Activated T-cell treated with anti-CD3 and anti-CD28 coated beads, Interleukin-2, amount 50 U/mL, for 24 hours (primary cell): ENCODE results near the gene CDKAL1.
"Not testable (repeated sequence)": the region's sequence is repeated elsewhere in the genome, so short reads cannot be mapped to it uniquely, and the experiment has no call there.

Source experiments
- DNase-seq: peaks from one replicate; pipeline ENCODE4 v3.0.0-alpha.2; 2020
- H3K27ac Mint-ChIP-seq: 2 replicates; pipeline ENCODE4 v1.8.0; 2020; ENCODE audit warnings: mild to moderate bottlenecking, mixed read lengths
- H3K27me3 Mint-ChIP-seq: 2 replicates; pipeline ENCODE4 v1.8.0; 2020; ENCODE audit warnings: mixed read lengths
- H3K36me3 Mint-ChIP-seq: 2 replicates; pipeline ENCODE4 v1.8.0; 2020; ENCODE audit warnings: low read depth, mixed read lengths
- H3K4me1 Mint-ChIP-seq: 2 replicates; pipeline ENCODE4 v1.8.0; 2020; ENCODE audit warnings: low read depth, mixed read lengths
- H3K4me3 Mint-ChIP-seq: 2 replicates; pipeline ENCODE4 v1.8.0; 2020; ENCODE audit warnings: mild to moderate bottlenecking, moderate library complexity, mixed read lengths
- H3K9me3 Mint-ChIP-seq: 2 replicates; pipeline ENCODE4 v1.8.0; 2020; ENCODE audit warnings: mixed read lengths

Gene CDKAL1

DNA sequence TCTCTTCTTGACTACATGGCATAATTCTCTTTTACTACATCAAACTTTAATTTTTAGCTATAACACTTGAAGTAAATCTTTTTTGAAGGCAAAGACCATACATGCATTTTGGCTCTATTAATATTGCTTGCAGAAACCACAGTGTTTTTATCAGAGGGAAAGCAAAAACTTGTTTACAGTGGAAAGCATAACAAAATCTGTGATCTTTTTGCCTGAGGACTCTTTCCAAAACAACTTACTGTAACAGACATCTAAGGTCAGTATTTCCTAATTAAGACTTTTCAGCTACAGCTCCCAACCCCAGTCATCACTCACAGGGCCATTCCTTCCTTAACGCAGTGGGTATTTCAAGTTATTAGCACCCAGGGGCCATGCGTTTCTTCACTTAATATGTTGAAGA is 274.7 kb downstream of the CDKAL1 start:
- Mint-ChIP-seq H3K9me3 (peaks cover 23% of the 10 kb centered on the region), H3K27ac (no peak overlapping the region), H3K4me1 (peaks cover 12% of the 10 kb centered on the region), H3K27me3 (no peaks in the 10 kb centered on the region), H3K4me3 (no peak overlapping the region), H3K36me3 (peaks cover 62% of the 10 kb centered on the region)
- no peak for DNase-seq

DNA sequence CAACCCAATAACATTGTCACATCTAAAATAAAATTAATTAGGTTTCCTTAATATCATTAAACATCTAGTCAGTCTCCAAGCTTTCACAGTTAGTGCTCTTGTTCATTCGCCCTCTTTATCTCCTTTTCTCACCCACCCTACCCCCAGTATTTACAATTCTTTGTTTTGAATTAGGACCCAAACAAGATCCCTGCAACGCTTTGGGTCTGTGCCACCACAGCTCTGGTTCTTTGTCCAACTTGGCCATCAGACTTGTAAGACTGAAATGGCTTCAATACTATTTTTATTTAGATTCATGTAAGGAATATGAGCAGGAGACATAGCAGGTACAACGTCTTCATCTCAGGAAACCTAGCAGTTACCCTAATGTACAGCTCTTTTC is 276.5 kb downstream of the CDKAL1 start:
- H3K9me3 Mint-ChIP-seq = peaks cover 13% of the 10 kb centered on the region
- no peak overlapping the region for H3K27ac Mint-ChIP-seq
- H3K4me1 Mint-ChIP-seq = peaks cover 10% of the 10 kb centered on the region
- no peaks in the 10 kb centered on the region for H3K27me3 Mint-ChIP-seq
- H3K4me3 Mint-ChIP-seq = no peak overlapping the region
- DNase-seq = no peak
- peaks cover 60% of the 10 kb centered on the region for H3K36me3 Mint-ChIP-seq

DNA sequence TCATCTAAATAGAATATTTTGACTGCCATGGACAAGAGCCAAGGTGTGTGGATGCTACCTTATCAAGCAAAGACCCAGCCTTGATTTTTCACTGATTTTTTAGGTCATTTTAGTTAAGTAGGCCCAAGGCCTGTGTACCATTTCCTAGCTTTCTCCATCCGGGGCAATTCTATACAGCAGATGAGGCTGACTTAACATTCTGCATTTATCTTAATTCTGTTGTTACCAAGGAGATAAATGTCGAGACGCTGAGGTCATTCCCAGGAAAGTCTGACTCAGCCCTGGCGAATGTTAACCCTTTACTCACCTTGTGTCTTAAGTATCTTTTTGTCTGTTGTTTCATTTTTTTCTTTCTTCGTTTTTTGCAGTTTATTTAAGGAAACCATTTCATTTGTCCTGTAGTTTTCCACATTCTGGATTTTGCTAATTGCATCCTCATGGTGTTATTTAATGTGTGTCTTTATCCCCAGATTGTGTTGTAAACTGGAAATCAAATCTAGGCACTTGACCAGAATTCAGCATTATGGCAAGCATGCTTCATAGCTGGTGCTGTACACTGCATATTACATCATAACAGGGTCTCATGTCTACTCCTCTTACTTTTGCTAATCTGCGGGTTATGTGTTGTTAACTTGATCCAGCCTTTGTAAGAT is 277.0 kb downstream of the CDKAL1 start:
- Mint-ChIP-seq H3K9me3 (peaks cover 10% of the 10 kb centered on the region), H3K4me3 (no peak overlapping the region), H3K27me3 (no peaks in the 10 kb centered on the region), H3K36me3 (peaks cover 55% of the 10 kb centered on the region), H3K27ac (no peak overlapping the region), H3K4me1 (peaks cover 10% of the 10 kb centered on the region)
- no peak for DNase-seq

DNA sequence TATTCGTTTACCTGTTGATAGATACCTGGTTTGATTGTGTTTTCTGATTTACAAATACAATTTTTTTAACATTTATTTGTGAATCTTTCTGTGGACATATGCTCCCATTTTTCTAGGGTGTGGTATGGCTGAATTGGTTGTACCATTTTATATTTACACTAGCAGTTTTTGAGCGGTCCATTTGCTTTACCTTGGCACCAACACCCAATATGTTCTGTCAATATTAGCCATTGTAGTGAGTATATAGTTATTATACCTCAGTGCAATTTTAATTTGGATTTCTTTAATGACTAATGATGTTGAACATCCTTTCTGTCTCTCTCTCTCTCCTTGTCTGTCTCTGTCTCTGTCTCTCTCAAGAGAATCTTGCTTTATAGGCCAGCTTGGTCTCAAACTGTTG is 278.5 kb downstream of the CDKAL1 start:
- H3K9me3 Mint-ChIP-seq = peaks cover 6% of the 10 kb centered on the region
- no peak overlapping the region for H3K27ac Mint-ChIP-seq
- no peaks in the 10 kb centered on the region for H3K27me3 Mint-ChIP-seq
- H3K4me1 Mint-ChIP-seq = peaks cover 10% of the 10 kb centered on the region
- DNase-seq = no peak
- peaks cover 45% of the 10 kb centered on the region for H3K36me3 Mint-ChIP-seq
- H3K4me3 Mint-ChIP-seq = no peak overlapping the region

DNA sequence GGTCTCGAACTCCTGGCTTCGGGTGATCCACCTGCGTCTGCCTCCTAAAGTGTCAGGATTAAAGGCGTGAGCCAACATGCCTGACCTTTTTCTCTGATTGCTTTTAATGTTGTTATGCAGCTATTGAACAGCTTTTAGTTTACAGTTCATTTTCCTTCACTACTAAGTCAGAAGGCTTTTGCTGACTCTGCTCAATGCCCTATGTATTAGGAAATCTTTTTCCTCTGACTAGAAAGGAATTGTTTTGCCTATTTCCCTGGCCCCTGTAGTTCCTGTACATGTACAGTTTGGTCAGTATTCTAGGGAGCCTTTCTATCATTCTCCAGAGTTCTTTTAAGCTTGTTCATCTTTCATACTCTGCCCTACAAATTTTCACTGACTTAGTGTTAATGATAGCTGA is 280.2 kb downstream of the CDKAL1 start:
- peaks cover 39% of the 10 kb centered on the region for H3K36me3 Mint-ChIP-seq
- no peak overlapping the region for H3K27ac Mint-ChIP-seq
- no peak overlapping the region for H3K4me3 Mint-ChIP-seq
- H3K27me3 Mint-ChIP-seq = no peaks in the 10 kb centered on the region
- H3K4me1 Mint-ChIP-seq = peaks cover 10% of the 10 kb centered on the region
- peaks cover 6% of the 10 kb centered on the region for H3K9me3 Mint-ChIP-seq
- DNase-seq = no peak

DNA sequence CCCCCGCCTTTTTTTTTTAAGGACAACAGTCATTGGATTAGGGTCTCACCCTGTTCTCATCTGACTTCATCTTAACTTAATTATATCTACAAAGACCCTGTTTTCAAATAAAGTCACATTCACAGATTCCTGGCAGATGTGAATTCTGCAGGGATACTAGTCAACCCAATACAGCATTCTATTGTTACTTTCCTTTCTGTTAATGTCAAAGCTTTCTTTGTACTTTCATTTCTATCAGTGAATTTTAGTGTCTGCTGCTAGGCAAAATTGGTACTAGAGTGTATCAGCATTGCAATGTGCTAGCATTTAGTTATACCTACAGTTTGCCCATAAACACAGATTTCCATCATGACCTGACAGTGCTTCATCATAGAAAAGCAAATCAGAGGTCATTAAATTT is 281.9 kb downstream of the CDKAL1 start:
- no peak overlapping the region for H3K4me3 Mint-ChIP-seq
- H3K27me3 Mint-ChIP-seq = no peaks in the 10 kb centered on the region
- DNase-seq = no peak
- peaks cover 6% of the 10 kb centered on the region for H3K9me3 Mint-ChIP-seq
- H3K4me1 Mint-ChIP-seq = peaks cover 5% of the 10 kb centered on the region
- peaks cover 46% of the 10 kb centered on the region for H3K36me3 Mint-ChIP-seq
- no peak overlapping the region for H3K27ac Mint-ChIP-seq

DNA sequence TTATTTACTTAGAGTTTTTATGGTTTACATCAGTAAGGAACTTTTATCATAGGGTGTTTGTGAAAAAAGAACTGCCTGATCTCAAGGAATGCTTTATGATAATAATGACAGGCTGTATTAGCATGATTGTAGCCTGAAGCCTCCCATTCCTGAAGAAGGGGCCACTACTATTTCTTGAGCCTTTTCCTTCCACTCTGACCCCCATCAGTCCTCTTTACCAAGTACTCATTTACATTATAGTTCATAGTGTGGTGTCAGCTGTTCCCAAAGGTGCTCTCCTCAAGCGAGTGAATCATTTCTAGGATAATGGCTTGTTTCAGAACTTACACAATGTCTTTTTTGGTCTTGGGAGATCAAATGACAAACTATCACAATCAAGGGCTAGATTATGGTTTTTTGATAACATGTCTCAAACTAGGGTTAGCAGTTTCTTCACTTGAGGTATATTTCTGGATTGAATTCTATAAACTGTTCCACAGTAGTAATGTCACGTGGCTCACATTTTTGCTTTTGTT is 283.6 kb downstream of the CDKAL1 start:
- Mint-ChIP-seq H3K27ac (no peak overlapping the region), H3K9me3 (peaks cover 3% of the 10 kb centered on the region), H3K27me3 (no peaks in the 10 kb centered on the region), H3K4me1 (no peaks in the 10 kb centered on the region), H3K4me3 (no peak overlapping the region), H3K36me3 (peaks cover 49% of the 10 kb centered on the region)
- DNase-seq = no peak

DNA sequence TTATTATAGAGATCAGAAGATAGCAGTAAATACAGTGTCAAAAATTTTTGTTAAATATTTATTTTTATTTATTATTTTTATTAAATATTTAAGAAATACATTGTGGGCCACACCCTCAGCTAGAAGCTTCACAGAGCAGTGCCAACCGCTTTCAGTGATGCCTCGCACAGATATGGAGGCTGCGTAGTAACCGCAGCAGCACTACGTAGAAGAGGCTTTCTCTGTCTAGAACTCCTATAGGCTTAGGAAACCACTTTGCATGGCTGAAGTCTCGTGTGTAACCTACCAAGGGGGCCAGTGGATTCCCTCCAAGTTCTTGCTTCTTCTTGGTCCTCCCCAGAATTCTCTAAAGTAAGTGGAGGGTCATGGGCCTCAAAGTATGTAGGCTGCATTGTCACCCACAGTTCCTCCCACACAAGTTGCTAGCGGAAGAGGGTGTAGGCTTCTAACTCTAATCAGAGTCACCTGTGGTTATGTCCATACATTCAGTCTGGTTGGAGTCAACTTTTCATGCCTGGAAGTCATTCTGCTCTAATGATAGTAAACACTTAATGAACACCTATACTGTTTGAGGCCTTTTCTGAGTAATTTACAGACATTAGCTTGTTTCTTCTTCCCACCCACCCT is 285.6 kb downstream of the CDKAL1 start:
- no peak overlapping the region for H3K27ac Mint-ChIP-seq
- H3K9me3 Mint-ChIP-seq = peaks cover 3% of the 10 kb centered on the region
- no peaks in the 10 kb centered on the region for H3K27me3 Mint-ChIP-seq
- no peak overlapping the region for H3K4me3 Mint-ChIP-seq
- DNase-seq = no peak
- H3K4me1 Mint-ChIP-seq = no peaks in the 10 kb centered on the region
- peaks cover 55% of the 10 kb centered on the region for H3K36me3 Mint-ChIP-seq

DNA sequence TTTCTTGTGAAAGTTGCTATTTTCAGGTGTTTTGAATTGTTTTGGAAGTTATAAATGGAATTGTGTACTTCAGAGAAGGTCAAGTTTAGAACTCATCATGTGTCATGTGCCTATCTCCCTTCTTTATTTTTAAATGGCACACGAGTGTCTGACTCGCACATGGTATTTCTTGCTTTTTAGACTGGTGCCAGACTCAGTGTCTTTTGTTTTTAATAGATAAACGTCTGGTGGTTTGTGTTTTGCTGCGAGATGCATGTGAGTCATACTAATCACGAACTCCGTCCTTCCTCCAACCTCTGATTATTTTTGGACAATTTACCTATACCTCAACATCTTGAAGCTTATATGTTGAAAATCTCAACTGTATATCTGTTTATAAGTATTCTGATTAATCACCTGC is 292.1 kb downstream of the CDKAL1 start:
- no peak overlapping the region for H3K4me3 Mint-ChIP-seq

DNA sequence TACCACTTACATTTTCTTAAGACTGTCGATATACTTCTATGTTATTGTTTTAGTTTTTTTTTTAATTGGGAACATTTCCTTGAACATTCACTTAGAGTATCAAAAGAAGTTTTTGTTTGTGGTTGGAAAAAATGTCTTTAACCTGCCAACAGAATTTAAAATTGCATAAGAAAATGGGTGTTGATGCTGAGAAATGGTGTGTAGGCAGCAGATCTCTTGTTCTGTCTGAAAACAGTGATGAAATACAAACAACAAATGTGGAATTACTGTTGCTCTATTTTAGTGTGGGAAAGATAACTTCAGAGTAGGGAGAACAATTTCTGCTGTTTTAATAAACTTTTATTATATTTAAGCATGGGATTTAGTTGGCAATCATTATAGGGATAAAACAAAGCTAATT is 293.5 kb downstream of the CDKAL1 start:
- Mint-ChIP-seq H3K36me3 (peaks cover 42% of the 10 kb centered on the region), H3K4me3 (no peak overlapping the region), H3K9me3 (peaks cover 3% of the 10 kb centered on the region), H3K27me3 (no peaks in the 10 kb centered on the region), H3K27ac (no peak overlapping the region), H3K4me1 (peaks cover 15% of the 10 kb centered on the region)
- no peak for DNase-seq

More for the DNA sequence above, 292.1 kb downstream of the CDKAL1 start:
- no peaks in the 10 kb centered on the region for H3K27me3 Mint-ChIP-seq
- DNase-seq = no peak
- no peak overlapping the region for H3K27ac Mint-ChIP-seq
- peaks cover 47% of the 10 kb centered on the region for H3K36me3 Mint-ChIP-seq
- H3K9me3 Mint-ChIP-seq = peaks cover 3% of the 10 kb centered on the region
- H3K4me1 Mint-ChIP-seq = peaks cover 10% of the 10 kb centered on the region

DNA sequence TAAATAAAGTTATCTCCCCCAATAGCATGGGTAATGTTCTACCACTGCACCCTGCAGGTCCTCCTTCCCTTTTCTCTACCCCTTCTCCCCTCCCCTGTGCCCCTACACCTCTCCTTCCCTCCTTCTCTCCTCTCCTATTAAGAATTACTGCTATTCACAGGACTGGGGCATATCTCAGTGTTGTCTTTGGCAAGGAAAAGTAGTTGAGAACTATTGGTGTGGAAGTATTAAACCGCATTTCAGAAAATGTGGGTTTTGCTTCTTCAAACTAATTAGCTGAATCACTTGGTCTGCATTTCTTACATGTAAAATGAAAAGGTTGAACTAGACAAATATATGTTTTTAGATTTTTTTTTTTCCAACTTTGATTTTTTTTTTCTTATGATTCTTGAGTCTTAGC is 296.3 kb downstream of the CDKAL1 start:
- no peaks in the 10 kb centered on the region for H3K9me3 Mint-ChIP-seq
- peaks cover 33% of the 10 kb centered on the region for H3K4me1 Mint-ChIP-seq

DNA sequence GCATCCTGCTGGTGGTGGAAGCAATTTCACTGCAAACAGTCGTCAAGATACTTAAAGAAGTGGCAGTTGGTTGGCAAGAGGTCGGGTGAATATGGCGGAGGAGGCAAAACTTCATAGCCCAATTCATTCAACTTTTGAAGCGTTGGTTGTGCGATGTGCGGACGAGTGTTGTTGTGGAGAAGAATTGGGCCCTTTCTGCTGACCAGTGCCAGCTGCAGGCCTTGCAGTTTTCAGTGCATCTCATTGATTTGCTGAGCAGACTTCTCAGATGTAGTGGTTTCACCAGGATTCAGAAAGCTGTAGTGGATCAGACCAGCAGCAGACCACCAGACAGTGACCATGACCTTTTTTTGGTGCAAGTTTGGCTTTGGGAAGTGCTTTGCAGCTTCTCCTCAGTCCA is 297.0 kb downstream of the CDKAL1 start:
- H3K4me3 Mint-ChIP-seq, H3K9me3 Mint-ChIP-seq, DNase-seq, H3K27ac Mint-ChIP-seq, H3K27me3 Mint-ChIP-seq: not testable (repeated sequence)
- H3K36me3 Mint-ChIP-seq = peaks cover 28% of the 10 kb centered on the region
- peaks cover 36% of the 10 kb centered on the region for H3K4me1 Mint-ChIP-seq

More for the DNA sequence above, 296.3 kb downstream of the CDKAL1 start:
- no peaks in the 10 kb centered on the region for H3K27me3 Mint-ChIP-seq
- peaks cover 22% of the 10 kb centered on the region for H3K36me3 Mint-ChIP-seq
- DNase-seq = no peak
- no peak overlapping the region for H3K4me3 Mint-ChIP-seq
- no peak overlapping the region for H3K27ac Mint-ChIP-seq

DNA sequence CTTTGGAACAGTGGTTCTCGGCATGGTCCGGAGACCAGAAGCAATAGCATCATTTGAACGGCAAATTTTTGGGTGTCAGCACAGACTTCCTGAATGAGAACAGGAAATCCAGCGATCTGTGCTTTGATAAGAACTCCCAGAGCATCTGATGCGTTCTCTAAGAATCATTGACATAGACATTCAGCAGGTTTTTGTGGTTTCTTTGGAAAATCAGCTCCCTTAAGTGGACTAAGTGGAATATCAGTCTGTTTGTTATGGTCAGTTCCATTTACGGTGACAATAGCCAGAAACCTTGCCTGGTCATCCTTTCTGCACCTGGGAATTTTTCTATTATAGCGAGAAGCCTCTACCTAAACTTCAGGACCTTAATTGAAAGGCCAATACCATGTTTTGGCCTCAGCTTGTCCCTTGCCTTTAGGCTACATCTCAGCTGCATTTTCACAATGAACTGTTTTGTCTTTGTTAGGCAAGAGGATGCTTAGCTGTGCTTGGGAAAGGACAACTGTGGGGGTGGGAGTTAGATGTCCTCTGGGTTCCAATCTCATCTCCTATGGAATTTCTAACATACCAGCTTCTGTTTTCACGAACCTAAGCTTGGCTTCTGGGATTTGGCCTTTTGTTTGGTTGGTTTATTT is 299.7 kb downstream of the CDKAL1 start:
- DNase-seq = no peak
- Mint-ChIP-seq H3K27me3 (no peaks in the 10 kb centered on the region), H3K4me3 (no peak overlapping the region), H3K4me1 (peaks cover 41% of the 10 kb centered on the region), H3K9me3 (no peaks in the 10 kb centered on the region), H3K36me3 (peaks cover 31% of the 10 kb centered on the region), H3K27ac (no peak overlapping the region)

DNA sequence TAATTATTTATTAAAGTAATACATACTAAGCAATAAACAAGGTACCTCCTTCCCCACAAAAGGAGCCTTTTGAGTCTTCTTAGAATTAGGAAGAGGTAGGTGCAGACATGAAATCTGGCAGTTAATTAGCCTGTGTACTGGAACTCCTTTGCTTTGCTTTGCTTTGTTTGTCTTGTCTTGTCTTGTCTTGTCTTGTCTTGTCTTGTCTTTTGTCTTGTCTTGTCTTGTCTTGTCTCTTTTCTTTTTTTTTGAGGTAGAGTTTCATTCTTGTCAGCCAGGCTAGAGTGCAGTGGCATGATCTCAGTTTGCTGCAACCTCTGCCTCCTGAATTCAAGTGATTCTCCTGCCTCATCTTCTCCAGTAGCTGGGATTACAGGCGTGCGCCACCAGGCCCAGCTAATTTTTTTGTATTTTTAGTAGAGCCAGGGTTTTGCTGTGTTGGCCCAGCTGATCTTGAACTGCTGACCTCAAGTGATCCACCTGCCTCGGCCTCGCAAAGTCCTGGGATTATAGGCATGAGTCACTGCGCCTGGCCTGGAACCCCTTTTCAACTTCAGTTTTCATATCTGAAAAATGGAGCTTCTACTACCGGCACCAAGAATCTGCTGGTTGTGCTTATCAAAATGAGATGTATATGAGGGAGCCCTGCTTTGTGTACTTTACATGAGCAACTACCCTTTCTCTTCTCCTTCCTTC is 301.2 kb downstream of the CDKAL1 start:
- no peak overlapping the region for H3K27ac Mint-ChIP-seq

More for the DNA sequence above, 301.2 kb downstream of the CDKAL1 start:
- no peak for DNase-seq
- no peaks in the 10 kb centered on the region for H3K9me3 Mint-ChIP-seq
- no peak overlapping the region for H3K4me3 Mint-ChIP-seq
- no peaks in the 10 kb centered on the region for H3K27me3 Mint-ChIP-seq
- H3K4me1 Mint-ChIP-seq = peaks cover 45% of the 10 kb centered on the region
- H3K36me3 Mint-ChIP-seq = peaks cover 31% of the 10 kb centered on the region
